K562 (cell line): ENCODE results near the gene SLC4A2. TPM values are rescaled to one million over a fixed set of nuclear protein-coding genes. Genes with fewer than 3 reads are reported as not detected.

Source experiments
- CBFB ChIP-seq: sonication (generic); formaldehyde crosslinking; IDR thresholded peaks from 2 replicates; pipeline ENCODE4 v1.4.0; 2020; ENCODE audit warnings: mild to moderate bottlenecking, missing genetic modification reagents
- GABPB2 ChIP-seq: fragments of 250-450 bp; sonication (Bioruptor Pico); conservative IDR thresholded peaks from 2 replicates; pipeline ENCODE4 v1.5.1; 2021; ENCODE audit warnings: mild to moderate bottlenecking
- KAT8 ChIP-seq: fragments of 450-650 bp; IDR thresholded peaks from 2 replicates; pipeline ENCODE4 v1.6.1; 2016; ENCODE audit warnings: low read depth, mild to moderate bottlenecking
- LARP7 ChIP-seq: fragments of 450-650 bp; IDR thresholded peaks from 2 replicates; pipeline ENCODE4 v1.6.1; 2016
- MCM3 ChIP-seq: fragments of 450-650 bp; IDR thresholded peaks from 2 replicates; pipeline ENCODE4 v1.6.1; 2016
- NONO ChIP-seq, 2 experiments: fragments of 200-400 bp in 1 of 2; fragments of 450-650 bp in 1 of 2; formaldehyde crosslinking in 1 of 2; IDR thresholded peaks; 2 replicates each; pipeline ENCODE4 v1.6.1; 2017; ENCODE audit warnings: low read depth in 2 of 2, mild to moderate bottlenecking in 2 of 2, moderate library complexity in 2 of 2, low read length in 1 of 2
- POLR2H ChIP-seq: IDR thresholded peaks from 2 replicates; pipeline ENCODE4 v1.6.1; 2016; ENCODE audit warnings: missing genetic modification characterization, low read depth, mild to moderate bottlenecking, control low read depth, missing compliant biosample characterization, moderate library complexity
- RBM22 ChIP-seq: fragments of 200-400 bp; formaldehyde crosslinking; IDR thresholded peaks from 2 replicates; pipeline ENCODE4 v1.6.1; 2018; ENCODE audit warnings: low read length, low read depth; ENCODE audit not compliant: poor library complexity, severe bottlenecking
- STAT5A ChIP-seq: IDR thresholded peaks from 2 replicates; pipeline ENCODE4 v1.6.1; 2012; ENCODE audit warnings: low read length, inconsistent platforms, borderline replicate concordance
- STAT5B ChIP-seq: fragments of 250-450 bp; sonication (Bioruptor Pico); IDR thresholded peaks from 2 replicates; pipeline ENCODE4 v1.8.0; 2021; ENCODE audit warnings: mild to moderate bottlenecking, inconsistent platforms
- ZNF146 ChIP-seq: IDR thresholded peaks from one replicate; pipeline ENCODE4 v1.6.1; 2018; ENCODE audit warnings: missing compliant biosample characterization; ENCODE audit not compliant: unreplicated experiment
- ZNF184 ChIP-seq: sonication (generic); formaldehyde crosslinking; IDR thresholded peaks from 2 replicates; pipeline ENCODE4 v1.5.0; 2020; ENCODE audit warnings: missing genetic modification reagents
- ZNF263 ChIP-seq: sonication (generic); formaldehyde crosslinking; IDR thresholded peaks from 2 replicates; pipeline ENCODE4 v1.8.0; 2022; ENCODE audit warnings: mild to moderate bottlenecking, missing genetic modification reagents, borderline replicate concordance
- ZNF274 ChIP-seq: IDR thresholded peaks from 2 replicates; pipeline ENCODE4 v1.6.1; 2011; ENCODE audit warnings: low read depth, mild to moderate bottlenecking, low read length, moderate library complexity, borderline replicate concordance
- polyA plus RNA-seq, 8 experiments: library from polyadenylated mRNA; depleted of rRNA in 4 of 8; stranded (reverse) in 5 of 8; unstranded in 3 of 8; fragments of >200 nt; fragmentation: Nextera tagmentation in 2 of 8; fragmentation: Illumina TruSeq in 1 of 8; extraction: Ambion mirVana in 2 of 8; extraction: Trizol in 1 of 8; gene quantifications; 2 replicates each; pipeline versions ENCODE4 v1.2.1 to v1.2.3, GENCODE V29; 2011 to 2014; ENCODE audit warnings: inconsistent platforms in 1 of 8, missing spikeins in 1 of 8
- total RNA-seq, 7 experiments: library from RNA; depleted of rRNA in 6 of 7; stranded (reverse); fragments of >200 nt in 6 of 7; fragmentation: Illumina TruSeq in 2 of 7; extraction: Trizol in 2 of 7; gene quantifications; 2 replicates each; pipeline versions ENCODE4 v1.2.1 to v1.2.3, GENCODE V29; 2011 to 2021; ENCODE audit warnings: low replicate concordance in 1 of 7
- TF ChIP-seq, protein P1 (sequence below): fragments of 250-450 bp; sonication (Bioruptor Pico); IDR thresholded peaks from 2 replicates; pipeline ENCODE4 v1.6.1; 2021; ENCODE audit warnings: mild to moderate bottlenecking
- TF ChIP-seq, protein P2 (sequence below): fragments of 250-450 bp; sonication (Bioruptor Pico); IDR thresholded peaks from 2 replicates; pipeline ENCODE4 v1.4.0; 2020
- TF ChIP-seq, protein P3 (sequence below): fragments of 250-450 bp; sonication (Bioruptor Pico); IDR thresholded peaks from 2 replicates; pipeline ENCODE4 v1.8.0; 2021; ENCODE audit warnings: mild to moderate bottlenecking, moderate library complexity
- TF ChIP-seq, protein P4 (sequence below): fragments of 450-650 bp; IDR thresholded peaks from 2 replicates; pipeline ENCODE4 v1.6.1; 2018; ENCODE audit not compliant: partially characterized antibody

SLC4A2 gene
- total and polyA plus RNA-seq, 9 of the 15 experiments (the other 6 are each of a cell fraction or from before 2014, with no cell fraction given) = 11.4 to 375 (median 130) TPM

DNA sequence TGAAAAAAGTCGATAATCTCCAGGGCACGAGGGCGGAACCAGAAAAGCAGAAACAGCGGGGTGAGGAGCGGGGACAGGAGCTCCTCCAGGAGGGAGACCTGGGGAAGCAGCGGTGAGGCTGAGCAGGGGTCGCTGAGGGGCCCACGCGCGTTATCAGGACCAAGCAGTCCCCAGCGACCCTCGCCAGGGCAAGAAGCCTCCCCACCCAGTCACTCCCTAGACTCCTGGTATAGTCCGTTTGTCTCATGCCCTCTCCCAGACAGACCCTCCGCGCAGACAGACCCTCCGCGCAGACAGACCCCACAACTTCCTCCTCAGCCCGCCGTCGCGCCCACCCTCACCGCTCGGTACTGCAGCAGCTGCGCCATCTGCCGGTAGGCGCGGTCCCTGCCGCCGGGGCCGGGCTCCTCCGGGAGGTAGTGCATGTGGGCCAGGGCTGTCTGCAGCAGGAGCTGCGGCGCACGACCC is 41.4 kb upstream of the SLC4A2 start (continued):
- TF ChIP-seq ZNF263 (CRISPR knock-in tag) = peak; percentile 75; the same call in 1 of the 2 replicates
- no peak for TF ChIP-seq ZNF184 (CRISPR knock-in tag)
- TF ChIP-seq GABPB2 (CRISPR knock-in tag) = 0 out of 2 replicates have a peak, but pooled peaks have one; percentile 11
- TF ChIP-seq, protein P1, sequence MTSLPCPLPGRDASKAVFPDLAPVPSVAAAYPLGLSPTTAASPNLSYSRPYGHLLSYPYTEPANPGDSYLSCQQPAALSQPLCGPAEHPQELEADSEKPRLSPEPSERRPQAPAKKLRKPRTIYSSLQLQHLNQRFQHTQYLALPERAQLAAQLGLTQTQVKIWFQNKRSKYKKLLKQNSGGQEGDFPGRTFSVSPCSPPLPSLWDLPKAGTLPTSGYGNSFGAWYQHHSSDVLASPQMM = no peak
- TF ChIP-seq, protein P2, sequence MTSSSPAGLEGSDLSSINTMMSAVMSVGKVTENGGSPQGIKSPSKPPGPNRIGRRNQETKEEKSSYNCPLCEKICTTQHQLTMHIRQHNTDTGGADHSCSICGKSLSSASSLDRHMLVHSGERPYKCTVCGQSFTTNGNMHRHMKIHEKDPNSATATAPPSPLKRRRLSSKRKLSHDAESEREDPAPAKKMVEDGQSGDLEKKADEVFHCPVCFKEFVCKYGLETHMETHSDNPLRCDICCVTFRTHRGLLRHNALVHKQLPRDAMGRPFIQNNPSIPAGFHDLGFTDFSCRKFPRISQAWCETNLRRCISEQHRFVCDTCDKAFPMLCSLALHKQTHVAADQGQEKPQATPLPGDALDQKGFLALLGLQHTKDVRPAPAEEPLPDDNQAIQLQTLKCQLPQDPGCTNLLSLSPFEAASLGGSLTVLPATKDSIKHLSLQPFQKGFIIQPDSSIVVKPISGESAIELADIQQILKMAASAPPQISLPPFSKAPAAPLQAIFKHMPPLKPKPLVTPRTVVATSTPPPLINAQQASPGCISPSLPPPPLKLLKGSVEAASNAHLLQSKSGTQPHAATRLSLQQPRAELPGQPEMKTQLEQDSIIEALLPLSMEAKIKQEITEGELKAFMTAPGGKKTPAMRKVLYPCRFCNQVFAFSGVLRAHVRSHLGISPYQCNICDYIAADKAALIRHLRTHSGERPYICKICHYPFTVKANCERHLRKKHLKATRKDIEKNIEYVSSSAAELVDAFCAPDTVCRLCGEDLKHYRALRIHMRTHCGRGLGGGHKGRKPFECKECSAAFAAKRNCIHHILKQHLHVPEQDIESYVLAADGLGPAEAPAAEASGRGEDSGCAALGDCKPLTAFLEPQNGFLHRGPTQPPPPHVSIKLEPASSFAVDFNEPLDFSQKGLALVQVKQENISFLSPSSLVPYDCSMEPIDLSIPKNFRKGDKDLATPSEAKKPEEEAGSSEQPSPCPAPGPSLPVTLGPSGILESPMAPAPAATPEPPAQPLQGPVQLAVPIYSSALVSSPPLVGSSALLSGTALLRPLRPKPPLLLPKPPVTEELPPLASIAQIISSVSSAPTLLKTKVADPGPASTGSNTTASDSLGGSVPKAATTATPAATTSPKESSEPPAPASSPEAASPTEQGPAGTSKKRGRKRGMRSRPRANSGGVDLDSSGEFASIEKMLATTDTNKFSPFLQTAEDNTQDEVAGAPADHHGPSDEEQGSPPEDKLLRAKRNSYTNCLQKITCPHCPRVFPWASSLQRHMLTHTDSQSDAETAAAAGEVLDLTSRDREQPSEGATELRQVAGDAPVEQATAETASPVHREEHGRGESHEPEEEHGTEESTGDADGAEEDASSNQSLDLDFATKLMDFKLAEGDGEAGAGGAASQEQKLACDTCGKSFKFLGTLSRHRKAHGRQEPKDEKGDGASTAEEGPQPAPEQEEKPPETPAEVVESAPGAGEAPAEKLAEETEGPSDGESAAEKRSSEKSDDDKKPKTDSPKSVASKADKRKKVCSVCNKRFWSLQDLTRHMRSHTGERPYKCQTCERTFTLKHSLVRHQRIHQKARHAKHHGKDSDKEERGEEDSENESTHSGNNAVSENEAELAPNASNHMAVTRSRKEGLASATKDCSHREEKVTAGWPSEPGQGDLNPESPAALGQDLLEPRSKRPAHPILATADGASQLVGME (CRISPR knock-in tag) = peak; percentile 47; the same call in 1 of the 2 replicates
- TF ChIP-seq ZNF146 (CRISPR knock-in tag) = no peak
- no peak for TF ChIP-seq KAT8
- TF ChIP-seq POLR2H (tag) = no peak
- TF ChIP-seq MCM3 = no peak
- TF ChIP-seq, protein P3, sequence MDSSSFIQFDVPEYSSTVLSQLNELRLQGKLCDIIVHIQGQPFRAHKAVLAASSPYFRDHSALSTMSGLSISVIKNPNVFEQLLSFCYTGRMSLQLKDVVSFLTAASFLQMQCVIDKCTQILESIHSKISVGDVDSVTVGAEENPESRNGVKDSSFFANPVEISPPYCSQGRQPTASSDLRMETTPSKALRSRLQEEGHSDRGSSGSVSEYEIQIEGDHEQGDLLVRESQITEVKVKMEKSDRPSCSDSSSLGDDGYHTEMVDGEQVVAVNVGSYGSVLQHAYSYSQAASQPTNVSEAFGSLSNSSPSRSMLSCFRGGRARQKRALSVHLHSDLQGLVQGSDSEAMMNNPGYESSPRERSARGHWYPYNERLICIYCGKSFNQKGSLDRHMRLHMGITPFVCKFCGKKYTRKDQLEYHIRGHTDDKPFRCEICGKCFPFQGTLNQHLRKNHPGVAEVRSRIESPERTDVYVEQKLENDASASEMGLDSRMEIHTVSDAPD (CRISPR knock-in tag) = no peak
- TF ChIP-seq, protein P4, sequence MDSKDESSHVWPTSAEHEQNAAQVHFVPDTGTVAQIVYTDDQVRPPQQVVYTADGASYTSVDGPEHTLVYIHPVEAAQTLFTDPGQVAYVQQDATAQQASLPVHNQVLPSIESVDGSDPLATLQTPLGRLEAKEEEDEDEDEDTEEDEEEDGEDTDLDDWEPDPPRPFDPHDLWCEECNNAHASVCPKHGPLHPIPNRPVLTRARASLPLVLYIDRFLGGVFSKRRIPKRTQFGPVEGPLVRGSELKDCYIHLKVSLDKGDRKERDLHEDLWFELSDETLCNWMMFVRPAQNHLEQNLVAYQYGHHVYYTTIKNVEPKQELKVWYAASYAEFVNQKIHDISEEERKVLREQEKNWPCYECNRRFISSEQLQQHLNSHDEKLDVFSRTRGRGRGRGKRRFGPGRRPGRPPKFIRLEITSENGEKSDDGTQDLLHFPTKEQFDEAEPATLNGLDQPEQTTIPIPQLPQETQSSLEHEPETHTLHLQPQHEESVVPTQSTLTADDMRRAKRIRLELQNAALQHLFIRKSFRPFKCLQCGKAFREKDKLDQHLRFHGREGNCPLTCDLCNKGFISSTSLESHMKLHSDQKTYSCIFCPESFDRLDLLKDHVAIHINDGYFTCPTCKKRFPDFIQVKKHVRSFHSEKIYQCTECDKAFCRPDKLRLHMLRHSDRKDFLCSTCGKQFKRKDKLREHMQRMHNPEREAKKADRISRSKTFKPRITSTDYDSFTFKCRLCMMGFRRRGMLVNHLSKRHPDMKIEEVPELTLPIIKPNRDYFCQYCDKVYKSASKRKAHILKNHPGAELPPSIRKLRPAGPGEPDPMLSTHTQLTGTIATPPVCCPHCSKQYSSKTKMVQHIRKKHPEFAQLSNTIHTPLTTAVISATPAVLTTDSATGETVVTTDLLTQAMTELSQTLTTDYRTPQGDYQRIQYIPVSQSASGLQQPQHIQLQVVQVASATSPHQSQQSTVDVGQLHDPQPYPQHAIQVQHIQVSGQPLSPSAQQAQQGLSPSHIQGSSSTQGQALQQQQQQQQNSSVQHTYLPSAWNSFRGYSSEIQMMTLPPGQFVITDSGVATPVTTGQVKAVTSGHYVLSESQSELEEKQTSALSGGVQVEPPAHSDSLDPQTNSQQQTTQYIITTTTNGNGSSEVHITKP = peak; percentile 59
- TF ChIP-seq NONO (IDR thresholded peaks at IDR 0.05; ENCODE audit: low read depth in 2 of 2, low read length in 1 of 2) = peak in 1 of 2 experiments; percentile 58; a peak in 1 of 4 replicates
- TF ChIP-seq STAT5A = no peak
- no peak for TF ChIP-seq ZNF274
- TF ChIP-seq STAT5B (CRISPR knock-in tag) = no peak
- TF ChIP-seq CBFB = peak; percentile 74; the same call in 1 of the 2 replicates
- TF ChIP-seq RBM22 = peak; percentile 95
- TF ChIP-seq LARP7 = peak; percentile 97; the same call in 1 of the 2 replicates
